Upper lobe of right lung (tissue), 1 donor: Measurements from ENCODE around the gene NEK2. TPM values are rescaled to one million over a fixed set of nuclear protein-coding genes. Genes with fewer than 3 reads are reported as not detected.

Experiments
- ATAC-seq: fragments of 200-7000 bp; cut with Tn5 transposase; one replicate; pipeline ENCODE4 v1.9.1; 2020; ENCODE audit warnings: mild to moderate bottlenecking, moderate library complexity
- DNase-seq: peaks from one replicate; pipeline ENCODE4 v3.0.0-alpha.2; 2020
- H3K27ac ChIP-seq: fragments of 200-600 bp; one replicate; pipeline ENCODE4 v1.8.0; 2022
- H3K27me3 ChIP-seq: fragments of 200-600 bp; one replicate; pipeline ENCODE4 v1.8.0; 2022; ENCODE audit warnings: mild to moderate bottlenecking
- H3K36me3 ChIP-seq: fragments of 200-600 bp; one replicate; pipeline ENCODE4 v1.8.0; 2022
- H3K4me1 ChIP-seq: fragments of 200-600 bp; one replicate; pipeline ENCODE4 v1.8.0; 2022
- H3K4me3 ChIP-seq: fragments of 200-600 bp; one replicate; pipeline ENCODE4 v1.8.0; 2022; ENCODE audit warnings: mild to moderate bottlenecking
- H3K9me3 ChIP-seq: fragments of 200-600 bp; one replicate; pipeline ENCODE4 v1.8.0; 2022
- CTCF ChIP-seq: fragments of 200-600 bp; IDR thresholded peaks from one replicate; pipeline ENCODE4 v1.8.0; 2022; ENCODE audit warnings: antibody characterized with exemption
- intact Hi-C: fragments of 100-400 bp; cut with DNase I; formaldehyde crosslinking; loops from one replicate; pipeline ENCODE4 v1.11.0; 2022
- total RNA-seq: library from RNA; stranded (reverse); fragmentation: NEBNext Ultra II Directional; extraction: Animal tissue kit (Norgen Biotek cat#: 25700); gene quantifications from one replicate; pipeline ENCODE4 v1.2.1, GENCODE V29; 2021
- donor health status: DM: no; HTN: yes; CAD: no; lungs with severe emphysema.

The NEK2 gene
- total RNA-seq, 1 donor from 2014 or later = 0.35 TPM

GRCh38 chr1:211660718-211661222, 14.7 kb downstream of the NEK2 start:
- no peak overlapping the region for H3K4me3 ChIP-seq
- no peaks in the 10 kb centered on the region for H3K36me3 ChIP-seq
- H3K27ac ChIP-seq = no peak overlapping the region
- intact Hi-C loops = no loop called here
- no peaks in the 10 kb centered on the region for H3K9me3 ChIP-seq
- ATAC-seq (no peak), DNase-seq (no peak)
- no peaks in the 10 kb centered on the region for H3K27me3 ChIP-seq
- H3K4me1 ChIP-seq = no peaks in the 10 kb centered on the region
- TF ChIP-seq CTCF = no peak

GRCh38 chr1:211656728-211657127, 18.7 kb downstream of the NEK2 start:
- Histone ChIP-seq H3K27me3 (no peaks in the 10 kb centered on the region), H3K36me3 (no peaks in the 10 kb centered on the region), H3K4me1 (no peaks in the 10 kb centered on the region), H3K27ac (no peak overlapping the region), H3K9me3 (no peaks in the 10 kb centered on the region), H3K4me3 (no peak overlapping the region)
- intact Hi-C loops = no loop called here
- DNase-seq = no peak
- ATAC-seq = no peak
- no peak for TF ChIP-seq CTCF

GRCh38 chr1:211654838-211655787, 20.3 kb downstream of the NEK2 start:
- peak; percentile 93 for TF ChIP-seq CTCF
- DNase-seq = peak; percentile 92
- no peaks in the 10 kb centered on the region for H3K27me3 ChIP-seq
- no peak overlapping the region for H3K27ac ChIP-seq
- ATAC-seq = peak; percentile 95
- no peaks in the 10 kb centered on the region for H3K9me3 ChIP-seq
- intact Hi-C loops = no loop called here
- H3K36me3 ChIP-seq = no peaks in the 10 kb centered on the region
- H3K4me3 ChIP-seq = no peak overlapping the region
- H3K4me1 ChIP-seq = no peaks in the 10 kb centered on the region

GRCh38 chr1:211653959-211654496, 21.4 kb downstream of the NEK2 start:
- Histone ChIP-seq H3K27me3 (no peaks in the 10 kb centered on the region), H3K27ac (no peak overlapping the region), H3K4me3 (no peak overlapping the region), H3K36me3 (no peaks in the 10 kb centered on the region), H3K4me1 (no peaks in the 10 kb centered on the region), H3K9me3 (no peaks in the 10 kb centered on the region)
- intact Hi-C loops = no loop called here
- ATAC-seq (no peak), DNase-seq (peak; percentile 40)
- TF ChIP-seq CTCF = no peak

GRCh38 chr1:211653293-211653692, 22.1 kb downstream of the NEK2 start:
- Histone ChIP-seq H3K4me3 (no peak overlapping the region), H3K4me1 (no peaks in the 10 kb centered on the region), H3K27ac (no peak overlapping the region), H3K36me3 (no peaks in the 10 kb centered on the region), H3K27me3 (no peaks in the 10 kb centered on the region), H3K9me3 (no peaks in the 10 kb centered on the region)
- no peak for TF ChIP-seq CTCF
- ATAC-seq = no peak
- DNase-seq = peak; percentile 44
- intact Hi-C loops = no loop called here
